ENCODE results near the gene ARRDC4. TPM values are rescaled to one million over a fixed set of nuclear protein-coding genes. Genes with fewer than 3 reads are reported as not detected.

The ARRDC4 gene
- total RNA-seq, 1 experiment from 2014 or later, result 7.1 TPM

GRCh38 chr15:97947465-97948260 is 12.8 kb upstream of the ARRDC4 start:
- peaks cover 62% of the 10 kb centered on the region for H3K27me3 ChIP-seq (ENCODE audit: low read length)
- H3K79me2 ChIP-seq (ENCODE audit: low read length), result no peaks in the 10 kb centered on the region

GRCh38 chr15:97953254-97953653 is 7.2 kb upstream of the ARRDC4 start:
- H3K79me2 ChIP-seq (ENCODE audit: low read length), result no peaks in the 10 kb centered on the region
- H3K4me1 ChIP-seq (ENCODE audit: insufficient read depth, low read length), result no peaks in the 10 kb centered on the region
- no peaks in the 10 kb centered on the region for H3F3A ChIP-seq (ENCODE audit: low read length, unreplicated experiment)
- H3K9me2 ChIP-seq (replicated peaks; ENCODE audit: low read length), result no peaks in the 10 kb centered on the region
- BruUV-seq (replicated peaks), result no TSS peak
- H3K27me3 ChIP-seq (ENCODE audit: low read length), result peaks cover 55% of the 10 kb centered on the region
- ChIA-PET POLR2A (ENCODE audit: unreplicated experiment) (no interaction called here), CTCF (no interaction called here)
- no peak overlapping the region for H3K4me2 ChIP-seq (ENCODE audit: low read length)
- intact Hi-C loops (cut with micrococcal nuclease), result no loop called here
- ATAC-seq (no peak), DNase-seq (no peak)
- no peak overlapping the region for H3K9ac ChIP-seq (ENCODE audit: low read length)
- no peak overlapping the region for H3K4me3 ChIP-seq (ENCODE audit: low read length)
- H3K9me3 ChIP-seq (ENCODE audit: low read length), result no peaks in the 10 kb centered on the region
- no peaks in the 10 kb centered on the region for H3K36me3 ChIP-seq (ENCODE audit: low read depth, low read length)
- no peak overlapping the region for H2AFZ ChIP-seq (ENCODE audit: low read length)
- H3K27ac ChIP-seq (ENCODE audit: low read length), result no peak overlapping the region
- no peaks in the 10 kb centered on the region for H4K20me1 ChIP-seq (ENCODE audit: low read length)
- TF ChIP-seq CTCF (conservative IDR thresholded peaks at IDR 0.05; ENCODE audit: low read depth, low read length), result no peak
- TF ChIP-seq EZH2 (IDR thresholded peaks at IDR 0.05; ENCODE audit: low read length, unreplicated experiment), result no peak
- TF ChIP-seq EZH2phosphoT487 (IDR thresholded peaks at IDR 0.05; ENCODE audit: borderline replicate concordance, low read length), result no peak

More at GRCh38 chr15:97947465-97948260, 12.8 kb upstream of the ARRDC4 start:
- Histone ChIP-seq H3K9ac (ENCODE audit: low read length) (no peak overlapping the region), H3K4me1 (ENCODE audit: insufficient read depth, low read length) (no peaks in the 10 kb centered on the region), H3F3A (ENCODE audit: low read length, unreplicated experiment) (no peaks in the 10 kb centered on the region), H3K27ac (ENCODE audit: low read length) (no peak overlapping the region), H4K20me1 (ENCODE audit: low read length) (no peaks in the 10 kb centered on the region), H3K9me2 (replicated peaks; ENCODE audit: low read length) (no peaks in the 10 kb centered on the region), H3K9me3 (ENCODE audit: low read length) (no peaks in the 10 kb centered on the region), H2AFZ (ENCODE audit: low read length) (no peak overlapping the region), H3K4me3 (ENCODE audit: low read length) (no peak overlapping the region), H3K36me3 (ENCODE audit: low read depth, low read length) (no peaks in the 10 kb centered on the region), H3K4me2 (ENCODE audit: low read length) (no peak overlapping the region)
- intact Hi-C loops (cut with micrococcal nuclease), result no loop called here
- no peak for DNase-seq
- CTCF ChIA-PET, result no interaction called here
- no peak for TF ChIP-seq EZH2 (IDR thresholded peaks at IDR 0.05; ENCODE audit: low read length, unreplicated experiment)
- no peak for TF ChIP-seq CTCF (conservative IDR thresholded peaks at IDR 0.05; ENCODE audit: low read depth, low read length)
- TF ChIP-seq EZH2phosphoT487 (IDR thresholded peaks at IDR 0.05; ENCODE audit: borderline replicate concordance, low read length), result no peak
- ATAC-seq, result no peak
- POLR2A ChIA-PET (ENCODE audit: unreplicated experiment), result no interaction called here
- BruUV-seq (replicated peaks), result no TSS peak

- Histone ChIP-seq H3K4me3 (ENCODE audit: low read length) (no peak overlapping the region), H3K9me2 (replicated peaks; ENCODE audit: low read length) (no peaks in the 10 kb centered on the region), H3K9me3 (ENCODE audit: low read length) (no peaks in the 10 kb centered on the region), H2AFZ (ENCODE audit: low read length) (no peak overlapping the region), H3K4me1 (ENCODE audit: insufficient read depth, low read length) (no peaks in the 10 kb centered on the region), H3K79me2 (ENCODE audit: low read length) (no peaks in the 10 kb centered on the region), H3K4me2 (ENCODE audit: low read length) (no peak overlapping the region), H3K36me3 (ENCODE audit: low read depth, low read length) (no peaks in the 10 kb centered on the region), H3K27ac (ENCODE audit: low read length) (no peak overlapping the region), H4K20me1 (ENCODE audit: low read length) (no peaks in the 10 kb centered on the region), H3F3A (ENCODE audit: low read length, unreplicated experiment) (no peaks in the 10 kb centered on the region), H3K27me3 (ENCODE audit: low read length) (peaks cover 50% of the 10 kb centered on the region), H3K9ac (ENCODE audit: low read length) (no peak overlapping the region)
- CTCF ChIA-PET, result no interaction called here
- DNase-seq, result no peak
- ATAC-seq, result no peak
- BruUV-seq (replicated peaks), result no TSS peak
- TF ChIP-seq CTCF (conservative IDR thresholded peaks at IDR 0.05; ENCODE audit: low read depth, low read length) (no peak), EZH2phosphoT487 (IDR thresholded peaks at IDR 0.05; ENCODE audit: borderline replicate concordance, low read length) (no peak), EZH2 (IDR thresholded peaks at IDR 0.05; ENCODE audit: low read length, unreplicated experiment) (no peak)
- POLR2A ChIA-PET (ENCODE audit: unreplicated experiment), result no interaction called here
- intact Hi-C loops (cut with micrococcal nuclease), result no loop called here
These were observed 6.8 kb upstream of the ARRDC4 start for GRCh38 chr15:97953748-97954147.
